MM.1S (cell line): ENCODE measurements around the gene OSBPL5.

Source experiments
- EZH2 ChIP-seq: fragments of 300-600 bp; sonication (generic); optimal IDR thresholded peaks from 2 replicates; pipeline ENCODE3; 2017; ENCODE audit warnings: low read depth, mild to moderate bottlenecking, antibody characterized with exemption, low read length, mixed read lengths
- TF ChIP-seq, protein P1 (sequence below): fragments of 300-600 bp; sonication (generic); IDR thresholded peaks from 2 replicates; pipeline ENCODE4 v1.5.1; 2016; ENCODE audit warnings: antibody characterized with exemption, low read length, mixed read lengths

DNA sequence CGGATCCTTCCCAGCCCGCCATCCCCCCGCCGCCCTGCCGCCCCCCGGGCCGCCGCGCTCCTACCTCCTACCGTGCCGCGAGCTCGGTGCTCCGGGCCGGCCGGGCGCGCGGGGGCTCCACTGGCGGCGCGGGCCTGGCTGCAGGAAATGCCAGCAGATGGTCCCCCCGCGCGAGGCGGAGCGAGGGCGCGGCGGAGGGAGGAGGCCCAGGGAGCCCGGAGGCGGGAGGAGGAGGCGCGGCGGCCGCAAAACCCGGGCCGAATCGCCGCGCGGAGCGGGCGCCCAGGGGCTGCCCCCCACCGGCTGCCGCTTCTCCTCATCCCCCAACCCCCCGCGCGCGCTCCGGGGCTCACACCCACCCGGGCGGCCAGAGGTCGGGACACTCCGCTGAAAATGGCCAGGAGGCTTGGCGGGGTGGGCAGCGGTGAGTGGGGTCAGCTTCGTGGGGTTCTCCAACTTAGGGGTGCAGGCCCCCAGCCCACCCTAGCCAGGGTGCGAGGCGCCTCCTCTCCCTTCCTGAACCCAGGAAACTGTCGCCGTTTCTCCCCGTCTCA, at the start of gene OSBPL5:
- TF ChIP-seq EZH2, result no peak
- TF ChIP-seq, protein P1, sequence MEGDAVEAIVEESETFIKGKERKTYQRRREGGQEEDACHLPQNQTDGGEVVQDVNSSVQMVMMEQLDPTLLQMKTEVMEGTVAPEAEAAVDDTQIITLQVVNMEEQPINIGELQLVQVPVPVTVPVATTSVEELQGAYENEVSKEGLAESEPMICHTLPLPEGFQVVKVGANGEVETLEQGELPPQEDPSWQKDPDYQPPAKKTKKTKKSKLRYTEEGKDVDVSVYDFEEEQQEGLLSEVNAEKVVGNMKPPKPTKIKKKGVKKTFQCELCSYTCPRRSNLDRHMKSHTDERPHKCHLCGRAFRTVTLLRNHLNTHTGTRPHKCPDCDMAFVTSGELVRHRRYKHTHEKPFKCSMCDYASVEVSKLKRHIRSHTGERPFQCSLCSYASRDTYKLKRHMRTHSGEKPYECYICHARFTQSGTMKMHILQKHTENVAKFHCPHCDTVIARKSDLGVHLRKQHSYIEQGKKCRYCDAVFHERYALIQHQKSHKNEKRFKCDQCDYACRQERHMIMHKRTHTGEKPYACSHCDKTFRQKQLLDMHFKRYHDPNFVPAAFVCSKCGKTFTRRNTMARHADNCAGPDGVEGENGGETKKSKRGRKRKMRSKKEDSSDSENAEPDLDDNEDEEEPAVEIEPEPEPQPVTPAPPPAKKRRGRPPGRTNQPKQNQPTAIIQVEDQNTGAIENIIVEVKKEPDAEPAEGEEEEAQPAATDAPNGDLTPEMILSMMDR, result no peak
